ENCODE data around the gene TRAPPC1. TPM values are rescaled to one million over a fixed set of nuclear protein-coding genes. Genes with fewer than 3 reads are reported as not detected.

The TRAPPC1 gene
- total RNA-seq, 1 donor = 48.8 TPM

DNA sequence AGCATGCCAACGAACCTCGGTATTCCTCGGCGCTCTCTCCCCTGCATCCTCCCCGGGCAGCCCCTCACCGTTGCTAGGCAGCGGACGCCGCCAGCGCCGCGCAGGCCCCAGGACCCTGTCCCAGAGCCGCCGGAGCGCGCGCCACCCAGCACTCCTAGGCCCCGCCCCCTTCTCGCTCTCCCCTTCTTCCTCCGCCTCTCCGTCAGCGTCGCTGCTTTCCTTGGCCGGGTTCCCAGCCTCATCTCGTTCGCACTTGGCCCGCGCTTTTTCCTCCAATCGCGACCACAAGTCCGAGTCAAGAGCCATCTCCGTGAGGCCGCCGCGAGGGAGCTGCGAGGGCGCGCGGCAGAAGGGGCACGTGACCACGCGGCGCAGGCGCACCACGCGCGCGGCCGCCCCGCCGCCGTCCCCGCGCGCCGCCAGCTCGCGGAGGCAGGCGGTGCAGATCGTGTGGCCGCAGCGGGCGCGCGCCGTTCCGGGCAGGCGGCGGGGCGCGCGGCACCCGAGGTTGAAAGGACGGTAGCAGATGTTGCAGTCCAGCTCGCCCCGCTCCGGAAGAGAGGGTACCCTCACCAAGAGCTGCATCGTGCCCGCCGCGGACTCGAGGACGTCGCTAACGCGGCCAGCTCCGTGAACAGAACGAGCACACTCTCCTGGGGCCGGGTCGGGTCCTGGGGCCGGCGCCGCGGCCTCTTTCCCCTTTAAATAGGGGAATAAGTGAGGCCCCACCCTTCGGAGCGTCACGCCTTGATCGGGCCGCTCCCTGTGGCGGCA is 15.9 kb downstream of the TRAPPC1 start, which contains the start of gene RNF227:
Gene RNF227, minus strand, starts transcription at position 679 of the 774 bp plus-strand sequence. Its CDS starts 94 bp downstream, at position 585.
- H3K4me3 ChIP-seq (ENCODE audit: low read depth, low read length) = peak within 1 kb of the TSS; percentile 73
- TF ChIP-seq, protein P1, sequence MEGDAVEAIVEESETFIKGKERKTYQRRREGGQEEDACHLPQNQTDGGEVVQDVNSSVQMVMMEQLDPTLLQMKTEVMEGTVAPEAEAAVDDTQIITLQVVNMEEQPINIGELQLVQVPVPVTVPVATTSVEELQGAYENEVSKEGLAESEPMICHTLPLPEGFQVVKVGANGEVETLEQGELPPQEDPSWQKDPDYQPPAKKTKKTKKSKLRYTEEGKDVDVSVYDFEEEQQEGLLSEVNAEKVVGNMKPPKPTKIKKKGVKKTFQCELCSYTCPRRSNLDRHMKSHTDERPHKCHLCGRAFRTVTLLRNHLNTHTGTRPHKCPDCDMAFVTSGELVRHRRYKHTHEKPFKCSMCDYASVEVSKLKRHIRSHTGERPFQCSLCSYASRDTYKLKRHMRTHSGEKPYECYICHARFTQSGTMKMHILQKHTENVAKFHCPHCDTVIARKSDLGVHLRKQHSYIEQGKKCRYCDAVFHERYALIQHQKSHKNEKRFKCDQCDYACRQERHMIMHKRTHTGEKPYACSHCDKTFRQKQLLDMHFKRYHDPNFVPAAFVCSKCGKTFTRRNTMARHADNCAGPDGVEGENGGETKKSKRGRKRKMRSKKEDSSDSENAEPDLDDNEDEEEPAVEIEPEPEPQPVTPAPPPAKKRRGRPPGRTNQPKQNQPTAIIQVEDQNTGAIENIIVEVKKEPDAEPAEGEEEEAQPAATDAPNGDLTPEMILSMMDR (IDR thresholded peaks at IDR 0.05; ENCODE audit: insufficient read depth, low read length) = no peak
- peak; percentile 95 for DNase-seq (ENCODE audit: low read depth)

DNA sequence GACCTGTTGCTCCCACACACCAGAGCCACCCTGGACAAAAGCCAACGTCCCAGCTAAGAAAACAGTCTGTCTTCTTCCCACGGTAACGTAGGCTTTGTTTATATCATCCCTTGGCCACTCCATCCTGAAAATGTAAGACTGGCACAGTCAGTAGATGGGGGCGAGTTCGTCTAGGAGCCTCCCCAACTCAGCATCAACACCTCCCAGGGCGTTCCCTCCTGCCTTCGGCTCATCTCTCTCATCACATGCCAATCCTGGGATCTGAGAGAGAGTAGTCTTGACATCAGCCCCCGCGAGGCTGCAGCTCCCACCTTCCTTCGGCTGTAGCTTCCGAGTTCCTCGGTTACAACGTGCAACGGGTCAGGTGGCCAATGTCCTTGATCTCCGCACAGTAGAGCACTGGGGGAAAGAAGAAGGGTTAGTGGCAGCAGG is 16.6 kb downstream of the TRAPPC1 start:
- DNase-seq (ENCODE audit: low read depth) = peak; percentile 44
- TF ChIP-seq, protein P1 (IDR thresholded peaks at IDR 0.05; ENCODE audit: insufficient read depth, low read length) = no peak
- peak overlapping the region; percentile 73 for H3K4me3 ChIP-seq (ENCODE audit: low read depth, low read length)

DNA sequence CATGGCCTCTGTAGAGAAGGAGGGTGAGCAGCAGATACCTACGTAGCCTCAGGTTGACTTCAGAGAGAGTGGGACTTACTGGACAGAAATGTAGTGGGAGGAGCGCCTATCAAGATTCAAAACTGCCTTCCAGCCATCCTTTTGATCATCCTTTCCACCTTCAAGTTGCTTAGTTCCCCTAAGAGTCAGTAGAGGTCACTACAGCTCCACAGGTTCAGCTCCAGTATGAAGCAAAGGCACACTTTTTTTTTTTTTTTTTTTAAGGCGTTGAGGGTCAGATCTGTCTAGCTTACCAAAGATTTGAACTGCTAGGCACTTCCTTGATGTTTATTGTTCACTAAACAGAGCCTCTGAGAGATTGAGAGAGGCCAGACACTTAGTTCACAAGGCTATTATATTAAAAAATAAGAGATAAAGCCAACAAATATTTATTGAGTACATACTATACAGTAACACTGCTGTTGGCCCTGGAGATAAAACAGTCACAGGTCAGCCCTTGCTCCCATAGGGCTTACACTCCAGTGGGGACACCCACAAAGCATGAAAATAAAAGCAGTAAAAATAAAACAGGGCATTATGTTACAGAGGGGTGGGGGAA is 18.7 kb downstream of the TRAPPC1 start:
- TF ChIP-seq, protein P1 (IDR thresholded peaks at IDR 0.05; ENCODE audit: insufficient read depth, low read length) = peak; percentile 80
- no peak overlapping the region for H3K4me3 ChIP-seq (ENCODE audit: low read depth, low read length)
- DNase-seq (ENCODE audit: low read depth) = peak; percentile 89

DNA sequence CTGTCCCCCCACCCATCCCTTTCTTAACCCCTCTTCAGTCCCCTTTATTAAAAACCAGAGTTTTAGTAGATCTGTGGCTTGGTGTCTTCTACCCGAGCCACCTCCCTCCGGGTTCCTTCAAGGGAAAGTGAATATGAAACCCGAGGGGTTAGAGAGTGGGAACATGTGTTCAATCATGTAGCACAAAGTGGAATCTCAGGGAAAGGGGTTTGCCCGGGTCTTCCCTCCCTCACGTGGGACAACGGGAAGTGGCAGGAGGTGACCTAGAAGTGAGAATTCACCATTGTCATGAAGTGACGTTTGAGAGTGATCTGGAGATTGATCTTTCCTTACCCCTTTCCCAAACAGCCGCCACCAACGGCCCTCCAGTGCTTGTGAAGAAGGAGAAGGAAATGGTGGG is 20.6 kb downstream of the TRAPPC1 start:
- no peak for DNase-seq (ENCODE audit: low read depth)
- TF ChIP-seq, protein P1 (IDR thresholded peaks at IDR 0.05; ENCODE audit: insufficient read depth, low read length) = no peak
- H3K4me3 ChIP-seq (ENCODE audit: low read depth, low read length) = no peak overlapping the region

DNA sequence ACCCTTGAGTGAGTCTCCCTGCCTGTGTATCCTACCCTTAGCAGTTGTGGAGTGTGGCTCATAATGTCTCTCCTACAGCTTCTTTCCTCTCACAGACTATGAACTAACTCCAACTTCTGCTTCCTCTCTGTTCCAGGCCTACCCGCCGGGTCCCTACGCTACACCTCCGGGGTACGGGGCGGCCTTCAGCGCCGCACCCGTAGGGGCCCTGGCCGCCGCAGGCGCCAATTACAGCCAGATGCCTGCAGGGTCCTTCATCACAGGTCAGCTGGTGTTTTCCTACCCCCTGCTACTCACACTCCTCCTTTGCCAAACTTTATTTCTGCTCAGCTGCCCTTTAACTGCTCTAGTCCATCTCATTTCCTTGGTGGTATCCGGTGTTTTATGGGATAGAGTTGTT is 21.0 kb downstream of the TRAPPC1 start:
- no peak overlapping the region for H3K4me3 ChIP-seq (ENCODE audit: low read depth, low read length)
- no peak for DNase-seq (ENCODE audit: low read depth)
- TF ChIP-seq, protein P1 (IDR thresholded peaks at IDR 0.05; ENCODE audit: insufficient read depth, low read length) = no peak

DNA sequence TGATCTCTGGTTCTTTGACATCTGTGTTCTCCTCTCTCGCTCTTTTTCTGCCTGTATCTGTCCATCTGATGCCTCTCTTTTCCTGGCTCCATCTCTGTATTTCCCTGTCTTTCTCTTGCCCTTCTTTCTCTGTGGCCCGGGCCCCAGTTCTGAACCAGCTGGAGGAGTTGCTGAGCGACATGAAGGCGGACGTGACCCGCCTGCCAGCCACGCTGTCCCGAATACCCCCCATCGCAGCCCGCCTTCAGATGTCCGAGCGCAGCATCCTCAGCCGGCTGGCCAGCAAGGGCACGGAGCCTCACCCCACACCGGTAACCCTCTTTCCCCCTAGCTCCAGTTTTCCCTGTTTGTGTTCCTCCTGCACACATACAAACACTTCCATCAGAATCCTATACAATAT is 21.5 kb downstream of the TRAPPC1 start:
- TF ChIP-seq, protein P1 (IDR thresholded peaks at IDR 0.05; ENCODE audit: insufficient read depth, low read length) = no peak
- DNase-seq (ENCODE audit: low read depth) = no peak
- H3K4me3 ChIP-seq (ENCODE audit: low read depth, low read length) = no peak overlapping the region

Data from fibroblast of the aortic adventitia (primary cell).